NCI-H2196 treated with DMSO at 0.1 percent for 48 hours (cell line): ENCODE results near the gene ZDHHC23.

Experiments
- DNase-seq: peaks from one replicate; lab custom pipeline; 2025; ENCODE audit not compliant: unreplicated experiment; lab: John Stamatoyannopoulos, UW

ZDHHC23 gene

GRCh38 chr3:113947372-113948014 is at the start of gene ZDHHC23:
TSS of gene ZDHHC23 (plus strand) at chr3:113948013. CDS start at chr3:113948803, 790 bp downstream.
- peak; percentile 82 for DNase-seq

- no peak for DNase-seq
Observed at GRCh38 chr3:113898892-113899291, 48.9 kb upstream of the ZDHHC23 start.

- no peak for DNase-seq
Observed at GRCh38 chr3:113906568-113907140, 41.2 kb upstream of the ZDHHC23 start.

GRCh38 chr3:113908133-113908532 is 39.7 kb upstream of the ZDHHC23 start:
- no peak for DNase-seq

- no peak for DNase-seq
Observed at GRCh38 chr3:113910966-113911365, 36.8 kb upstream of the ZDHHC23 start.

GRCh38 chr3:113912552-113913236 is 35.1 kb upstream of the ZDHHC23 start:
- peak; percentile 88 for DNase-seq

- DNase-seq, result no peak
Observed at GRCh38 chr3:113914646-113915045, 33.2 kb upstream of the ZDHHC23 start.

GRCh38 chr3:113927556-113927955 is 20.3 kb upstream of the ZDHHC23 start:
- no peak for DNase-seq

- DNase-seq, result no peak
Observed at GRCh38 chr3:113946831-113947230, 982 bp upstream of the ZDHHC23 start.

- DNase-seq, result peak; percentile 47
Observed at GRCh38 chr3:113948015-113948917, 453 bp downstream of the ZDHHC23 start.

GRCh38 chr3:113952921-113953320 is 5.1 kb downstream of the ZDHHC23 start:
- no peak for DNase-seq

- no peak for DNase-seq
Observed at GRCh38 chr3:113953677-113954076, 5.9 kb downstream of the ZDHHC23 start.

- no peak for DNase-seq
Observed at GRCh38 chr3:113954091-113954685, 6.4 kb downstream of the ZDHHC23 start.

- no peak for DNase-seq
Observed at GRCh38 chr3:113963879-113964278, 16.1 kb downstream of the ZDHHC23 start.

GRCh38 chr3:113966172-113966571 is 18.4 kb downstream of the ZDHHC23 start:
- DNase-seq, result no peak

- DNase-seq, result peak; percentile 20
Observed at GRCh38 chr3:113968986-113969385, 21.2 kb downstream of the ZDHHC23 start.

- no peak for DNase-seq
Observed at GRCh38 chr3:113977822-113978221, 30.0 kb downstream of the ZDHHC23 start.

GRCh38 chr3:113979916-113980315 is 32.1 kb downstream of the ZDHHC23 start:
- DNase-seq, result no peak

- DNase-seq, result no peak
Observed at GRCh38 chr3:113981803-113982202, 34.0 kb downstream of the ZDHHC23 start.

- no peak for DNase-seq
Observed at GRCh38 chr3:113983544-113983943, 35.7 kb downstream of the ZDHHC23 start.

- DNase-seq, result no peak
Observed at GRCh38 chr3:113985541-113985940, 37.7 kb downstream of the ZDHHC23 start.
